SK-N-SH treated with all-trans-retinoic acid at 6 μM for 48 hours (cell line): ENCODE data around the gene VPS13C.

Source experiments
- ARNTL ChIP-seq: fragments of 450-650 bp; formaldehyde crosslinking; IDR thresholded peaks from 2 replicates; pipeline ENCODE4 v1.5.0; 2020; ENCODE audit warnings: low read depth, mild to moderate bottlenecking, moderate library complexity, borderline replicate concordance
- BACH2 ChIP-seq: fragments of 250-450 bp; sonication (Bioruptor Pico); IDR thresholded peaks from 2 replicates; pipeline ENCODE4 v1.9.0; 2021; ENCODE audit warnings: mild to moderate bottlenecking, borderline replicate concordance
- CREB5 ChIP-seq: fragments of 250-450 bp; sonication (Bioruptor Pico); IDR thresholded peaks from 2 replicates; pipeline ENCODE4 v1.5.1; 2020; ENCODE audit warnings: low read depth, mild to moderate bottlenecking, moderate library complexity
- CSDC2 ChIP-seq: fragments of 250-450 bp; sonication (Bioruptor Pico); IDR thresholded peaks from 2 replicates; pipeline ENCODE4 v1.5.0; 2020; ENCODE audit warnings: mild to moderate bottlenecking, moderate library complexity
- CSRNP3 ChIP-seq: fragments of 250-450 bp; sonication (Bioruptor Pico); IDR thresholded peaks from 2 replicates; pipeline ENCODE4 v1.5.1; 2021; ENCODE audit warnings: mild to moderate bottlenecking, moderate library complexity
- ESRRG ChIP-seq: fragments of 250-450 bp; sonication (Bioruptor Pico); IDR thresholded peaks from 2 replicates; pipeline ENCODE4 v1.6.1; 2021; ENCODE audit warnings: mild to moderate bottlenecking
- OSR1 ChIP-seq: fragments of 250-450 bp; sonication (Bioruptor Pico); IDR thresholded peaks from 2 replicates; pipeline ENCODE4 v1.8.0; 2022; ENCODE audit warnings: moderate library complexity, mild to moderate bottlenecking, inconsistent platforms
- PATZ1 ChIP-seq: fragments of 250-450 bp; sonication (Bioruptor Pico); IDR thresholded peaks from 2 replicates; pipeline ENCODE4 v1.8.0; 2020; ENCODE audit warnings: mild to moderate bottlenecking, moderate library complexity, borderline replicate concordance
- RARB ChIP-seq: fragments of 250-450 bp; sonication (Bioruptor Pico); IDR thresholded peaks from 2 replicates; pipeline ENCODE4 v1.8.0; 2021; ENCODE audit warnings: mild to moderate bottlenecking, moderate library complexity
- ZC3H10 ChIP-seq: fragments of 250-450 bp; sonication (Bioruptor Pico); IDR thresholded peaks from 2 replicates; pipeline ENCODE4 v1.5.1; 2021; ENCODE audit warnings: mild to moderate bottlenecking, moderate library complexity
- ZFP3 ChIP-seq: fragments of 250-450 bp; sonication (Bioruptor Pico); IDR thresholded peaks from 2 replicates; pipeline ENCODE4 v1.5.0; 2020; ENCODE audit warnings: mild to moderate bottlenecking, moderate library complexity
- ZFP30 ChIP-seq: fragments of 450-650 bp; formaldehyde crosslinking; IDR thresholded peaks from 2 replicates; pipeline ENCODE4 v1.5.0; 2022; ENCODE audit warnings: mild to moderate bottlenecking, moderate library complexity
- ZNF8 ChIP-seq: fragments of 450-650 bp; formaldehyde crosslinking; IDR thresholded peaks from 2 replicates; pipeline ENCODE4 v1.5.0; 2020; ENCODE audit warnings: mild to moderate bottlenecking, moderate library complexity
- TF ChIP-seq, protein P1 (sequence below): fragments of 250-450 bp; sonication (Bioruptor Pico); IDR thresholded peaks from 2 replicates; pipeline ENCODE4 v1.8.0; 2021; ENCODE audit warnings: low read depth, mild to moderate bottlenecking, moderate library complexity, borderline replicate concordance

DNA sequence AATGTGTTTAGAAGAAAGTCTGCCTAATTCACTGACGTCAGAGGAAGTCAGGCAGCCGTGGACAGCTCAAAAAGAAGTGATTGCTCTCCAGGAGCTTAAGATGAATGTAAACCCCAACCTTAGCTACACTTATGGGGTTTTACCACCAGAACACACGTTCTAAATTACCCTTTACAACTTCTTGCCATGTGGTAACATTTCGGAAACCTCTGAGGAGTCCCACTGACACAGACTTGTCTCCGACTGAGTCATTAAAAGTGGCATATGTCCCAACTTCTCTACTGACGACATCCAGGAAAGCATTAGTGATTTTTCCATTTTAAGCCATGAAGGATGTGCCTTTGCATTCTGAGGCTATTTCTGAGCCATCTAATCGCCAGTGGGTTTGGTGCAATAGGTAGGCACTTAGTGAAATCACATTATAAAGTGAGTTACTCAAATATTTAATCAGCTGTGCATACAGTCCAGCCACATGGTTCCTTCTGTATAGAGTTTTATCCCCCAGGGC, 38.9 kb upstream of the VPS13C start:
- TF ChIP-seq CSRNP3 (CRISPR knock-in tag) = no peak
- no peak for TF ChIP-seq ARNTL (CRISPR knock-in tag)
- TF ChIP-seq PATZ1 (CRISPR knock-in tag) = no peak
- no peak for TF ChIP-seq ZFP3
- TF ChIP-seq ESRRG (CRISPR knock-in tag) = no peak
- TF ChIP-seq, protein P1, sequence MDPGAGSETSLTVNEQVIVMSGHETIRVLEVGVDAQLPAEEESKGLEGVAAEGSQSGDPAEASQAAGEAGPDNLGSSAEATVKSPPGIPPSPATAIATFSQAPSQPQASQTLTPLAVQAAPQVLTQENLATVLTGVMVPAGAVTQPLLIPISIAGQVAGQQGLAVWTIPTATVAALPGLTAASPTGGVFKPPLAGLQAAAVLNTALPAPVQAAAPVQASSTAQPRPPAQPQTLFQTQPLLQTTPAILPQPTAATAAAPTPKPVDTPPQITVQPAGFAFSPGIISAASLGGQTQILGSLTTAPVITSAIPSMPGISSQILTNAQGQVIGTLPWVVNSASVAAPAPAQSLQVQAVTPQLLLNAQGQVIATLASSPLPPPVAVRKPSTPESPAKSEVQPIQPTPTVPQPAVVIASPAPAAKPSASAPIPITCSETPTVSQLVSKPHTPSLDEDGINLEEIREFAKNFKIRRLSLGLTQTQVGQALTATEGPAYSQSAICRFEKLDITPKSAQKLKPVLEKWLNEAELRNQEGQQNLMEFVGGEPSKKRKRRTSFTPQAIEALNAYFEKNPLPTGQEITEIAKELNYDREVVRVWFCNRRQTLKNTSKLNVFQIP = no peak
- TF ChIP-seq BACH2 (CRISPR knock-in tag) = no peak
- TF ChIP-seq ZC3H10 (CRISPR knock-in tag) = no peak
- TF ChIP-seq ZNF8 (CRISPR knock-in tag) = no peak
- no peak for TF ChIP-seq ZFP30
- no peak for TF ChIP-seq RARB
- no peak for TF ChIP-seq CSDC2 (CRISPR knock-in tag)
- no peak for TF ChIP-seq OSR1 (CRISPR knock-in tag)
- no peak for TF ChIP-seq CREB5 (CRISPR knock-in tag)
